K562 (cell line): Measurements from ENCODE around the gene PDE2A.

Experiments used
- LEF1 ChIP-seq: fragments of 450-650 bp; IDR thresholded peaks from 2 replicates; pipeline ENCODE4 v1.6.1; 2016; ENCODE audit warnings: mild to moderate bottlenecking
- POLR2AphosphoS5 ChIP-seq: IDR thresholded peaks from 2 replicates; pipeline ENCODE4 v1.6.1; 2011; ENCODE audit warnings: mild to moderate bottlenecking, low read depth, low read length, moderate library complexity; ENCODE audit not compliant: control insufficient read depth, insufficient read depth
- TCF7L2 ChIP-seq: fragments of 150-350 bp; IDR thresholded peaks from 2 replicates; pipeline ENCODE4 v1.6.1; 2016; ENCODE audit warnings: low read depth, mild to moderate bottlenecking, low read length, moderate library complexity
- TGIF2 ChIP-seq: sonication (generic); formaldehyde crosslinking; IDR thresholded peaks from 2 replicates; pipeline ENCODE4 v1.8.1; 2022; ENCODE audit warnings: mild to moderate bottlenecking, missing genetic modification reagents, moderate library complexity
- ZFP36 ChIP-seq: fragments of 150-350 bp; IDR thresholded peaks from 2 replicates; pipeline ENCODE4 v1.6.1; 2018; ENCODE audit warnings: low read length, low read depth; ENCODE audit not compliant: partially characterized antibody
- TF ChIP-seq, protein P1 (sequence below), 3 experiments: IDR thresholded peaks in 2 of 3; conservative IDR thresholded peaks in 1 of 3; 2 replicates each; pipeline ENCODE4 v1.5.1; 2011 to 2012; ENCODE audit warnings: low read length in 3 of 3, mild to moderate bottlenecking in 3 of 3, control low read depth in 2 of 3, improper control_type of control experiment in 1 of 3, inconsistent platforms in 1 of 3, low read depth in 1 of 3, mixed read lengths in 1 of 3, moderate library complexity in 1 of 3; ENCODE audit not compliant: insufficient read depth in 2 of 3

DNA sequence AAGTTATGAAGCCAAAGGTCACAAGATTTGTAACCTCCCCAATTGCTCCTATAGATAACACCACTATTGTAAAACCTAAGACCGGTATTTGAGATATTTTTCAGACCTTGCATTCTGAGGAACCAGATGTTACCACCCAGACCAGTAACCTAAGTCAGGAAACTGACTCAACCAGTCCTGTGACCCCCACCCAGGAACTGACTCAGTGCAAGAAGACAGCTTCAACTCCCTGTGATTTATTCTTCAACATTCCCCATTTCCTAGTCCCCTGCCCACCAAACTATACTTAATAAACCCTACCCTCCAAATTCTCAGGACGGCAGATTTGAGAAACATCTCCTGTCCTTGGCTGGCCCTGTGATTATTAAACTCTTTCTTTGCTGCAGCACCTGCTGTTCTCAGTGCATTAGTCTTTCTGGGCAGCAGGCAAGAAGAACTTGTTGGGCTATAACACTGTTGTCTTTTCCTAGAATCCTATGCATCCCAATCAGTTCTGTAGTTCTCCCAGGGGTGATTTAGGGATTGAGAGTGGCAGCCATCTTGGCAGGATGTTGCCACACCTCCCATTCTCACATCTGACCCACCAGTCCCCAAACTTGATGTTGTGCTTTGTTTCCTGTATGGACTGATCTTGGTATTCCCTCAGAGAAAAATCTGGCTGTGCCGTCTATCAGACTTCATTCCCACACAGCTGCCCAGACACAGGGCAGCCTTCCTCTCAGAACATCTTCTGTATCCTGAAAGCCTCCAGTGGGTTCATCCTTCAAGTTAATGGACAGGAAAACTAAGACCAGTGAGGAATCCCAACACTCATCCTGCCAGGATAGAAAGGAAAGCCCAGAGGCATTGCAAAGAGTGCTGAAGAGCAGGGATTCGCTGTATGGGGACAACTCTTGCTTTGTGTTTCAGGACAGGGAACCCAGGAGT, 104.0 kb downstream of the PDE2A start:
- no peak for TF ChIP-seq TCF7L2
- TF ChIP-seq ZFP36 = no peak
- no peak for TF ChIP-seq LEF1
- no peak for TF ChIP-seq POLR2AphosphoS5
- TF ChIP-seq, protein P1, sequence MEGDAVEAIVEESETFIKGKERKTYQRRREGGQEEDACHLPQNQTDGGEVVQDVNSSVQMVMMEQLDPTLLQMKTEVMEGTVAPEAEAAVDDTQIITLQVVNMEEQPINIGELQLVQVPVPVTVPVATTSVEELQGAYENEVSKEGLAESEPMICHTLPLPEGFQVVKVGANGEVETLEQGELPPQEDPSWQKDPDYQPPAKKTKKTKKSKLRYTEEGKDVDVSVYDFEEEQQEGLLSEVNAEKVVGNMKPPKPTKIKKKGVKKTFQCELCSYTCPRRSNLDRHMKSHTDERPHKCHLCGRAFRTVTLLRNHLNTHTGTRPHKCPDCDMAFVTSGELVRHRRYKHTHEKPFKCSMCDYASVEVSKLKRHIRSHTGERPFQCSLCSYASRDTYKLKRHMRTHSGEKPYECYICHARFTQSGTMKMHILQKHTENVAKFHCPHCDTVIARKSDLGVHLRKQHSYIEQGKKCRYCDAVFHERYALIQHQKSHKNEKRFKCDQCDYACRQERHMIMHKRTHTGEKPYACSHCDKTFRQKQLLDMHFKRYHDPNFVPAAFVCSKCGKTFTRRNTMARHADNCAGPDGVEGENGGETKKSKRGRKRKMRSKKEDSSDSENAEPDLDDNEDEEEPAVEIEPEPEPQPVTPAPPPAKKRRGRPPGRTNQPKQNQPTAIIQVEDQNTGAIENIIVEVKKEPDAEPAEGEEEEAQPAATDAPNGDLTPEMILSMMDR (IDR thresholded peaks at IDR 0.05 in 2 of 3, conservative IDR thresholded peaks at IDR 0.05 in 1 of 3; ENCODE audit: insufficient read depth in 2 of 3, low read depth in 1 of 3, low read length in 3 of 3) = no peak
- TF ChIP-seq TGIF2 (CRISPR knock-in tag) = no peak
